ENCODE results near the gene WDFY4. TPM values are rescaled to one million over a fixed set of nuclear protein-coding genes. Genes with fewer than 3 reads are reported as not detected.

The WDFY4 gene
- total RNA-seq, 2 experiments from 2014 or later = 0.90 to 1.1 TPM

DNA sequence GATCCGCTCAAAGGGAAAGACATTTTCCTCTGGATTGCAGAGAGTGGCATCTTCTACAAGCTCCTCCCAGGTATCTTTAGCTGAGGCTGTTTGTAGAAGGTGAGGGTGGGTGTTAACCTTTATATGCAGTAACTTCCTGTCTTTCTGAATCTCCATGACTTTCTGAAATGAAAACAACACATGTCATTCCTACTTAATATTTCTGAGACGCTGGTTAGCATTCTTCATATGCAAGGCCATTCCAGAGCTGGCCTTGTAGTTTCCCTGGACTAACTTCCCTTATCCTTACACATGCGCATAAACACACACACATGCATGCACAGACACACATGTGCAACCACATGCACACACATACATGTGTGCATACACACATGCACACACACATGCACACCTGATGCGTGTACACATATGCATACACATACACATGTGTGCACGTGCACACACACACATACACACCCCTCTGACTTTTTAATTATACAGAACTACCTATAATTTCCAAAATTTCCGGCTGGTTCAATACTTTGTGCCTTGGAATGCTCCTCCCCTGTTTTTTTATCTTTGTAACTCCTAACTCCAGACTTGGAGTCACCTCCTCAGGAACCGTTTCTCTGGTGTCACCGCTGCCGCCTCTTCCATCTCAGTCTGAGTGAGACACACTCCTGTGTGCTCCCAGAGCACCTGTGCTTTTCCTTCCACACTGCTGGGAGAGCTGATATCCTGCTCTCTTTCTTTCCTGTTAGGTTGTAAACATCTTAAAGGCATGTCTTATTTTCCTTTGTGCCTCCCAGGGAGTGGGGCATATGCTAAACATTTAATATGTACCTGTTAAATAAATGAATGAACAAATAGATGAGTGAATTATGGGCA is 199.7 kb downstream of the WDFY4 start:
- ChIA-PET POLR2A (no interaction called here), CTCF (no interaction called here)
- H3K9me3 Mint-ChIP-seq = no peaks in the 10 kb centered on the region
- DNase-seq = no peak
- no peaks in the 10 kb centered on the region for H3K27me3 Mint-ChIP-seq
- H3K27ac Mint-ChIP-seq = no peak overlapping the region
- H3K36me3 Mint-ChIP-seq (ENCODE audit: low read depth) = no peaks in the 10 kb centered on the region
- ATAC-seq = no peak
- intact Hi-C loops (cut with micrococcal nuclease) = no loop called here
- TF ChIP-seq, protein P1, sequence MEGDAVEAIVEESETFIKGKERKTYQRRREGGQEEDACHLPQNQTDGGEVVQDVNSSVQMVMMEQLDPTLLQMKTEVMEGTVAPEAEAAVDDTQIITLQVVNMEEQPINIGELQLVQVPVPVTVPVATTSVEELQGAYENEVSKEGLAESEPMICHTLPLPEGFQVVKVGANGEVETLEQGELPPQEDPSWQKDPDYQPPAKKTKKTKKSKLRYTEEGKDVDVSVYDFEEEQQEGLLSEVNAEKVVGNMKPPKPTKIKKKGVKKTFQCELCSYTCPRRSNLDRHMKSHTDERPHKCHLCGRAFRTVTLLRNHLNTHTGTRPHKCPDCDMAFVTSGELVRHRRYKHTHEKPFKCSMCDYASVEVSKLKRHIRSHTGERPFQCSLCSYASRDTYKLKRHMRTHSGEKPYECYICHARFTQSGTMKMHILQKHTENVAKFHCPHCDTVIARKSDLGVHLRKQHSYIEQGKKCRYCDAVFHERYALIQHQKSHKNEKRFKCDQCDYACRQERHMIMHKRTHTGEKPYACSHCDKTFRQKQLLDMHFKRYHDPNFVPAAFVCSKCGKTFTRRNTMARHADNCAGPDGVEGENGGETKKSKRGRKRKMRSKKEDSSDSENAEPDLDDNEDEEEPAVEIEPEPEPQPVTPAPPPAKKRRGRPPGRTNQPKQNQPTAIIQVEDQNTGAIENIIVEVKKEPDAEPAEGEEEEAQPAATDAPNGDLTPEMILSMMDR (IDR thresholded peaks at IDR 0.05) = no peak
- no peaks in the 10 kb centered on the region for H3K4me1 Mint-ChIP-seq (ENCODE audit: low read depth)
- H3K4me3 Mint-ChIP-seq = no peak overlapping the region

DNA sequence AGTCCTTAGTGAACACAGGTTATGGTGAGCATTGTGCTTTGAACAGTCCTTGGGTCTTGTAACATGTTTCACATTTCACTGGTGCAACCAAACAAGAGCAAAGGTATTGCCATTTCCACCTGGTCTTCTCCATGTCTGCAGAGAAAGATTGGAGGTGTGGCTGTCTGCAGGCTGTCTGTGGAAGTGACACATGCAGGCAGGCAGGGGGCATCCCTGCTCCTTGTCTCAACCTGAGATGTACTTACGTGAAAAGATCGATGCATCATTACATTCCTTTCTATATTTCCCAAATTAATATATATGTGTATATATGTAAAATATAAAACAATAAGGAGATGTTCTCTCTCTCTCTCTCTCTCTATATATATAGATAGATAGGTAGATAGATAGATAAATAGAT is 200.7 kb downstream of the WDFY4 start:
- TF ChIP-seq, protein P1 (IDR thresholded peaks at IDR 0.05) = no peak
- H3K4me1 Mint-ChIP-seq (ENCODE audit: low read depth) = no peaks in the 10 kb centered on the region
- ATAC-seq (no peak), DNase-seq (peak; percentile 8)
- H3K4me3 Mint-ChIP-seq = no peak overlapping the region
- intact Hi-C loops (cut with micrococcal nuclease) = no loop called here
- ChIA-PET CTCF (no interaction called here), POLR2A (no interaction called here)
- H3K36me3 Mint-ChIP-seq (ENCODE audit: low read depth) = no peaks in the 10 kb centered on the region
- no peaks in the 10 kb centered on the region for H3K27me3 Mint-ChIP-seq
- no peaks in the 10 kb centered on the region for H3K9me3 Mint-ChIP-seq
- H3K27ac Mint-ChIP-seq = no peak overlapping the region

DNA sequence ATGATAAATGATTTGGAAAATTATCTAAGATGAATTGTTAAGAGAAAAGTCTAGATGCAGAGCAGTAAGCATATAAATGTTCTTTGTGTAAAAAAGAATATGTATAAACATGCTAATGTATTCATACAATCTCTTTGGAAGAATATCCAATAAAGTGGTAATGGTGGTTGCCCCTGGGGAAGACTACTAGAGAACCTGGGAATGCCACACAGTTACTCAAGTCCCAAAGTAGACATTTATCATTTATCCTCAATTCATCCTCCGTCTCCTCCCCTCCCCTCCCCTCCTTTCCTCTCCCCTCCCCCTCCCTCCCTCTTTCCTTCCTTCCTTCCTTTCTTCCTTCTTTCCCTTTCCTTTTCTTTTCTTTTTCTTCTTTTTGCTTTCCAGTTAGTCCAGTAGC is 203.3 kb downstream of the WDFY4 start:
- no peaks in the 10 kb centered on the region for H3K9me3 Mint-ChIP-seq
- CTCF ChIA-PET = interaction anchor here (0.6 kb wide), 1 partner anchor 247 kb away, joined by 3 read pairs; no protein-coding TSS in a partner anchor
- TF ChIP-seq, protein P1 (IDR thresholded peaks at IDR 0.05) = no peak

DNA sequence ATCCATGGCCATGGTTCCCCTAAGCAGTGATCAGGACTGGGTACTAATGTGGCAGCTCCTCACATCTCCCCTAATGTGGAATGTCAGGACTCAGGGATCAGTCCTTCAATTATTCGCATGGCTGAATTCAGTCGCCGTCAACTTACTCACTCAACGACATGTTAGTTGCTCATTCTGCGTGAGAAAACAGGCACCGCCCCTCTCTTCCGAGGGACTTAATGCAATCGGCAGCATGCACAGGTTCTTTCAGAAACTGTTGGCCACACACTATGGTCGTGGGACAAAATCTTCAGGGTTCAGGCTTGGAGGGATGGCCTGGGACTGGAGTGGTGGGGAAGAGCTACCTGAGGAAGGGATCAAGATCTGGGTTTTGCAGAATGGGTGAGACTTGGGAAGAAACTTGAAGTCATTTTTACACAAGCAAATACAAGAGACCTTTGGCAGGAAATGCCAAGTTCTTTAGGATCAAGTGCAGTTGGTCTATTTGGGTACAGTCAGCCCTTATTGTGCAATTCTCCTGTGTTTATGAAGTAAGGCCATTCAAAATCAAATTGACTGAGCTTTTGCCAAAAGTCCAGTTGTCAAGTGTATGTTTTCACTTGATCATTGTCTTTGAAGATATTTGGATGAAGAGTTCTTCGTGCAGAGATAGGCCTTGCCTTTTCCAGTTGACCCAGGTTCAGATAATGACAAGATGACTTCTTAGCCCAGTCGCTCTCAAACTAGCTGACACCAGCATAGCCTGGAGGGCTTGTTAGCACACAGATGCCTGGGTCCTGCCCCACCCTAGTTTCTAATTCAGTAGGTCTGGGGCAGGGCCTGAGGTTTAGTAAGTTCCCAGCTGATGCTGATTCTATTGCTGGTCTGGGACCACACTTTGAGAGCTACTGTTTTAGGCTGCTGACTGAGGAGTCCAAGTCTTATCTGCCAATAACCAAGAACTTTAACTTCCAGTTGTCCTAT is 206.5 kb downstream of the WDFY4 start:
- intact Hi-C loops (cut with micrococcal nuclease) = no loop called here
- ATAC-seq (no peak), DNase-seq (no peak)
- Mint-ChIP-seq H3K4me1 (ENCODE audit: low read depth) (no peaks in the 10 kb centered on the region), H3K9me3 (no peaks in the 10 kb centered on the region), H3K36me3 (ENCODE audit: low read depth) (no peaks in the 10 kb centered on the region), H3K27ac (no peak overlapping the region), H3K4me3 (no peak overlapping the region), H3K27me3 (no peaks in the 10 kb centered on the region)
- ChIA-PET CTCF (no interaction called here), POLR2A (no interaction called here)
- TF ChIP-seq, protein P1 (IDR thresholded peaks at IDR 0.05) = no peak

More for the DNA sequence above, 203.3 kb downstream of the WDFY4 start:
- intact Hi-C loops (cut with micrococcal nuclease) = no loop called here
- no peak overlapping the region for H3K4me3 Mint-ChIP-seq
- no peaks in the 10 kb centered on the region for H3K27me3 Mint-ChIP-seq
- H3K4me1 Mint-ChIP-seq (ENCODE audit: low read depth) = no peaks in the 10 kb centered on the region
- DNase-seq = no peak
- no peak overlapping the region for H3K27ac Mint-ChIP-seq
- ATAC-seq = no peak
- POLR2A ChIA-PET = no interaction called here
- H3K36me3 Mint-ChIP-seq (ENCODE audit: low read depth) = no peaks in the 10 kb centered on the region

Data from activated CD8-positive, alpha-beta T cell treated with anti-CD3 and anti-CD28 coated beads for 36 hours (primary cell).